Right cardiac atrium (tissue), 5 donors: ENCODE data around the gene VSX2. TPM values are rescaled to one million over a fixed set of nuclear protein-coding genes. Genes with fewer than 3 reads are reported as not detected.

Source experiments
- ATAC-seq, 2 donors: fragments of 200-7000 bp; cut with Tn5 transposase; one replicate each; pipeline versions ENCODE4 v1.8.0 to v1.9.1; 2020; ENCODE audit warnings: moderate library complexity in 2 of 2, mild to moderate bottlenecking in 1 of 2
- DNase-seq, 3 donors: peaks; one replicate each; pipeline ENCODE4 v3.0.0-alpha.2; 2020
- H3K27ac ChIP-seq: one replicate; pipeline ENCODE4 v1.5.1; 2013; ENCODE audit warnings: mild to moderate bottlenecking, low read length, control low read depth, moderate library complexity
- H3K27me3 ChIP-seq: one replicate; pipeline ENCODE4 v1.6.1; 2013; ENCODE audit not compliant: control insufficient read depth, insufficient read depth
- H3K4me1 ChIP-seq: one replicate; pipeline ENCODE4 v1.6.1; 2013; ENCODE audit warnings: low read length; ENCODE audit not compliant: control insufficient read depth, insufficient read depth
- H3K4me3 ChIP-seq: one replicate; pipeline ENCODE4 v1.5.1; 2013; ENCODE audit warnings: low read length, control low read depth
- H3K9me3 ChIP-seq: one replicate; pipeline ENCODE4 v1.6.1; 2013; ENCODE audit warnings: low read length; ENCODE audit not compliant: control insufficient read depth
- WGBS: extraction: QIAGEN DNeasy Blood & Tissue Kit; methylation state at CpG from one replicate; pipeline ENCODE4 v1.1.7; 2013; 5-methylcytosine and 5-hydroxymethylcytosine counted together
- intact Hi-C, 4 donors: fragments of 100-400 bp; cut with DNase I; formaldehyde crosslinking; loops; one replicate each; pipeline versions ENCODE4 v1.11.0 to v1.14.0; 2022 to 2023
- polyA plus RNA-seq: library from polyadenylated mRNA; stranded (reverse); fragments of 200-250 nt; gene quantifications from one replicate; pipeline ENCODE4 v1.2.3, GENCODE V29; 2013
- total RNA-seq, 4 donors: library from RNA; stranded (reverse); fragmentation: NEBNext Ultra II Directional; extraction: Animal tissue kit (Norgen Biotek cat#: 25700); gene quantifications; one replicate each; pipeline ENCODE4 v1.2.1, GENCODE V29; 2021
- donor health status: healthy with polysubstance abuse.
- donor health status: DM: no; HTN: yes; CAD: no.
- donor health status: DM: no; HTN: no; CAD: no.
- donor health status: DM: no; HTN: yes; CAD: no; lungs with severe emphysema.
- donor health status: DM: yes; HTN: yes; CAD: no.

Gene VSX2
- total and polyA plus RNA-seq, 5 donors: not detected

DNA sequence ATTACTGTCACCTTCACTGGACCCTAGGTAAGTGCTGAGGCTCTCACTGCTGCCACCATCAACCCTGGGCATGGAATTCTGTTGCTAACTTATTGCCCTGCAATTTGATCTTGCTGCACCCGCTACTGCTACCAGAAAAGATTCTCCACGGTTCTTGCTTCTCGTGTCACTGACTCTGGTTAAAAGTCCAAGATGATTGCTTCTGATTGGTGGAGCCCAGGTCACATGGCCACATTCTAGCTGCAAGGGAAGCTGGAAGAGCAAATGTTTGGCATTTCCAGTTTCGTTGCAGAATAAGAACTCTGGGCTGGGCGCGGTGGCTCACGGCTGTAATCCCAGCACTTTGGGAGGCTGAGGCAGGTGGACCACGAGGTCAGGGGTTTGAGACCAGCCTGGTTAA, 7.5 kb upstream of the VSX2 start:
- peaks cover 2% of the 10 kb centered on the region for H3K27me3 ChIP-seq
- DNase-seq: no peak
- WGBS: 88% methylated on average over 8 of the region's 8 CpGs
- H3K4me1 ChIP-seq: no peaks in the 10 kb centered on the region
- H3K9me3 ChIP-seq: no peaks in the 10 kb centered on the region
- no peak overlapping the region for H3K4me3 ChIP-seq
- intact Hi-C loops: no loop called here
- H3K27ac ChIP-seq: no peak overlapping the region
- ATAC-seq: no peak

GRCh38 chr14:74235017-74235416, 4.2 kb upstream of the VSX2 start:
- Histone ChIP-seq H3K9me3 (no peaks in the 10 kb centered on the region), H3K27ac (no peak overlapping the region), H3K4me1 (no peaks in the 10 kb centered on the region), H3K4me3 (no peak overlapping the region), H3K27me3 (no peaks in the 10 kb centered on the region)
- WGBS: 53% methylated on average over 4 of the region's 4 CpGs
- no peak for DNase-seq
- intact Hi-C loops: no loop called here
- no peak for ATAC-seq

- H3K9me3 ChIP-seq: no peaks in the 10 kb centered on the region
- no peak overlapping the region for H3K4me3 ChIP-seq
- intact Hi-C loops: no loop called here
- no peak for ATAC-seq
- WGBS: 71% methylated on average over 4 of the region's 4 CpGs
- H3K27me3 ChIP-seq: no peaks in the 10 kb centered on the region
- peaks cover 3% of the 10 kb centered on the region for H3K4me1 ChIP-seq
- no peak for DNase-seq
- H3K27ac ChIP-seq: no peak overlapping the region
Measured at GRCh38 chr14:74237441-74237840, 1.8 kb upstream of the VSX2 start.

DNA sequence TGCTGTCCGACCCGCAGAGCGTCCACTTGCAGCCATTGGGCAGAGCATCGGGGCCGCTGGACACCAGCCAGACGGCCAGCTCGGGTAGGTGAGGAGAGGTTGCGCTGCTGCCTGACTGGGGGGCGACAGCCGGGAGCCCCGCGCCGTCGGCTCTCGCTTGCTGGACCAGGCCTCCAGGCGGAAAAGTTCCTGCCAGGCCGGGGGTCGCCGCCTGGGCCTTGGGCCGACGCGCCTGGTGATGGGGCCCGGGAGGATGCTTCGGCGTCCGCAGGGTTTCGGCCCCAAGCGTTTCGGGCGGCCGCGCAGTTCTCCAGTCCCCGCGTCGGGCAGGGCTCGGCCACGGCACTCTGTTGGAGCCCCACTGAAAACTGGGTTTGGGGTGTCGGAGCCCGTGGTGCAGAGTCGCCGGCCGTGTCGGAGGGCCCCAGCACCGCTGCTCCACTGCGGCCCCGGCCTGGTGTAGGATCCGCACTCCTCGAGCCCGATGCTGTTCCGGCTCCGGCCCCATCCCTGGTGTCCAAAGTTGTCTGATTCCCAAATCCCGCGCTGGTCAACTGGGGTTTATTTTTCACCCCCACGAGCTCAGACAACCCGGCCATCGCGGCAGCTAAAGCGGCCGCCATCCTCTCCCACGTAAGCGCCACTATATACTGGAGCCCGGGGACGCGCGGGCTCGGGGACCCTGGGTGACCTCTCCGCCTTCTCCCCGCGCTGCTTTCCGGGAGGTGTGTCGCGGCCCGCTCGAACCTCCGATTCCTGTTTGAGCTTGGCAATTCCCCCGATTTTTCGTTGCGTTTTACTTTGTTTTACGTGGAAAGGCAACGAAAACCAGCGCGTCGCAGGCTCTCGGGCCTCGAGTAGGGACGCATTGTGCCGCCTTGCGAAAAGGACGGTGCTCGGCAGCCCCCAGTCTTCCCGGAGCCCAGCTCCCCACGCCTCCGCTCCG, 872 bp downstream of the VSX2 start:
- Histone ChIP-seq H3K27me3 (no peaks in the 10 kb centered on the region), H3K4me1 (peaks cover 3% of the 10 kb centered on the region), H3K27ac (no peak overlapping the region), H3K4me3 (peak overlapping the region; percentile 18), H3K9me3 (no peaks in the 10 kb centered on the region)
- 3% methylated on average over 94 of the region's 94 CpGs for WGBS
- peak in 1 of 2 donors; percentile 17 for ATAC-seq
- intact Hi-C loops: no loop called here
- no peak for DNase-seq

DNA sequence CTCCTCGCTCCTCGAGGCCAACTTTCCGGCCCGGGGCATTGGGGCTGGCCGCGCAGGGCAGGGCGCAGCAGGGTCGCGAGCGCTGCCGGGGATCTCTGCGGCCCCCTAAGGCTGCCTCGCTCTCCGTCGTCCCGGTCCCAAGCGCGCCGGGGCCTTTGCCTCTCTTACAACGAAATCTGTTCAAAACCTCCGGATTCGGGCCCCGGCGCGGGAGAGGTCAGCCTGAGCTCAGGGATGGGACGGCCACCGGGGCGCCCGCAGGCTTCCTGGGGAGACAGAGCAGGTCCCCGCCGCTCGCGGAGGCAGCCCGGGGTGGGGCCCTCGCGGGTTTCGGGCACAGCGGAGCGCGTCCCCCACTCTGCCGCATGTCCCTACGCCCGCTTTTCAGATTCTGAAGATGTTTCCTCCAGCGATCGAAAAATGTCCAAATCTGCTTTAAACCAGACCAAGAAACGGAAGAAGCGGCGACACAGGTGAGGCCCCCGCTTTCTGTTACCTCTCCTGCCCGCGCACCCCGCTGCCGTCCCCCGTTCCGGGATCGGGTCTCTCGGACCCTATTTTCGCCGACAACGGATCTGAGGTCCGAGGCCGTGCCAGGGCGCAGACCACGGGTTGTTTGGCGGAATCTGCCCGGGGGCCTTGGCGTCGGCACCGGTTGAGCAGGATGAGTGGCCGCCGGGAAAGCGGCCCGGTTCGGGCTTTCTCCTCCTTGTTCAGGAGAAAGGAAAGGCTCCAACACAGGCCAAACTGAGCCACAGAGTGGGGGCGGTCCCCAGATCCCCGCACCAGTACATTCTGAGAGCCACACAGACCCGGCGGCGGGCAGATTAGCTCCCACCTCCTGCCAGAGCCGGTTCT, 1.8 kb downstream of the VSX2 start:
- H3K9me3 ChIP-seq: no peaks in the 10 kb centered on the region
- WGBS: 2% methylated on average over 80 of the region's 80 CpGs
- peaks cover 3% of the 10 kb centered on the region for H3K4me1 ChIP-seq
- intact Hi-C loops: no loop called here
- peak overlapping the region; percentile 18 for H3K4me3 ChIP-seq
- ATAC-seq (peak; percentile 25 to 51), DNase-seq (no peak)
- H3K27ac ChIP-seq: no peak overlapping the region
- no peaks in the 10 kb centered on the region for H3K27me3 ChIP-seq

- Histone ChIP-seq H3K9me3 (no peaks in the 10 kb centered on the region), H3K27ac (no peak overlapping the region), H3K27me3 (no peaks in the 10 kb centered on the region), H3K4me1 (peaks cover 3% of the 10 kb centered on the region), H3K4me3 (no peak overlapping the region)
- ATAC-seq (no peak), DNase-seq (no peak)
- 6% methylated on average over 14 of the region's 14 CpGs for WGBS
- intact Hi-C loops: no loop called here
Measured at GRCh38 chr14:74241652-74242017, 2.4 kb downstream of the VSX2 start.

DNA sequence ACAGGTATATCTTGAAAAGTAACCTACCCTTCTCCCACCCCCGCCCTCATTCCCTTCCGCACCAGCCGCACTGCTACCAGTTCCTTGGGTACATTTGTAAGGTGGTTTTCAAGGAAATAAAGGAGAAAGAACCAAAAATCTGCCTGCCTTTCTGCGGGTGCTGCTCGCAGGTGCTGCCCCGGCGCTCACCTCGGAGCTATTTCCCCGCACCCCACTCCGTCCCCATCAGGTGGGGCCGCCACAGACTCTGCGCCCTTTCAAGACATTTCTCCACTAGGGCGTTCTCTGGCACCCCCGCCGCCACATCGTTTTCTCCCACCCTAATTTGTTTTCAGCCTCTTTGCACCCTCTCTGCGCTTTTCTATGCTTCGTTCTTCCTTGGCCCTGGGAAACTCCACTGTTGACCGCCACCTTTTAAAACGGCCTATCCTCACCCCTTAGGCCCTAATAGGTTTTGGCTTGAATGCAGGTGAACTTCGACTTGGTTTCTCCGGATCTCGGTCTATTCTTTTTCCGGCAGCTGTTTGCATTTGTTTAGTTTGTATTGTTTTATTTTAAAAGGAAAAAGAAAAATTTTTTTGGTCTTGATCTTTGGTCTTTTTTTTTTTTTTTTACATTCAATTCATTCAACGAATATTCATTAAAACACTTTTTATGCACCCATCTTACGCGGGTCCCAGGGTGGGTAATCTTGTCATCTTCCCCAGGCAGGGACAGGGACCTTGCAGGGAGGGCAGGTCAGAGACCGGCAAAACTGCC, 3.0 kb downstream of the VSX2 start:
- DNase-seq (no peak), ATAC-seq (no peak)
- intact Hi-C loops: no loop called here
- Histone ChIP-seq H3K4me3 (no peak overlapping the region), H3K4me1 (peaks cover 3% of the 10 kb centered on the region), H3K27me3 (no peaks in the 10 kb centered on the region), H3K27ac (no peak overlapping the region), H3K9me3 (no peaks in the 10 kb centered on the region)
- 10% methylated on average over 28 of the region's 28 CpGs for WGBS

DNA sequence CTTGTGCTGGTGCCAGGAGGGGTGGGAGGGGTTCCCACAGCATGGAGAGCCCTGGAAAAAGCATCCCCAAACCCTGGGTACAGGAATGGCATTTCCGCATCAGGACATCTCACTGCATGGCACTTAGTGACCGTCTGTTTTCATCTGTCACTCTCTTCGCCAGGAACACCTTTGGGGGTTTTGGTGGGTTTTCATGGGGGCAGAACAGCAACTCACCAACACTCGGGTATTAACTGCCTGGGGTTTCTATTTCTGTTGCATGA, 3.5 kb downstream of the VSX2 start:
- no peak overlapping the region for H3K27ac ChIP-seq
- no peak for ATAC-seq
- H3K4me1 ChIP-seq: peaks cover 3% of the 10 kb centered on the region
- no peak overlapping the region for H3K4me3 ChIP-seq
- H3K9me3 ChIP-seq: no peaks in the 10 kb centered on the region
- DNase-seq: no peak
- 22% methylated on average over 4 of the region's 4 CpGs for WGBS
- intact Hi-C loops: no loop called here
- no peaks in the 10 kb centered on the region for H3K27me3 ChIP-seq

DNA sequence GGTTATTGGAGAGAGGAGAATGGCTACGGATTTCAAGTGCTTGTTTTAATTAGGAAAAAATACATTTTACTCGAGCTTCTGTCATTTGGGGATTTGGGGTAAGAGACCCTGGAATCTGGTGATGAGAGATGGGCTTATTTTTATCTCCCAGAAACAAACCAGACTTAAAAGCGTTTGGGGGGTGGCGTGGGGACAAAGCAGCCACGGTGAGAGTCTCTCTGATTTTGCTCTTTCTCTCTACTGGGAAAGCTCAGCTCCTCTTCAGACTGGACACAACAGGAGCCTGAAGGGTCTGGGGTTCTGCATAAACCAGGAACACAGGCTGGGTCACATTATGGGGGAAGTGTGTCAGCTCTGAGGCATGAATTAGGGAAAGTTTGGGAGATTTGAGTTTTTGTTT, 3.8 kb downstream of the VSX2 start:
- Histone ChIP-seq H3K4me3 (no peak overlapping the region), H3K27ac (no peak overlapping the region), H3K9me3 (no peaks in the 10 kb centered on the region), H3K4me1 (peaks cover 3% of the 10 kb centered on the region), H3K27me3 (no peaks in the 10 kb centered on the region)
- WGBS: 15% methylated on average over 5 of the region's 5 CpGs
- DNase-seq (no peak), ATAC-seq (no peak)
- intact Hi-C loops: no loop called here

- ATAC-seq (no peak), DNase-seq (no peak)
- Histone ChIP-seq H3K4me3 (no peak overlapping the region), H3K4me1 (peaks cover 3% of the 10 kb centered on the region), H3K27ac (no peak overlapping the region), H3K9me3 (no peaks in the 10 kb centered on the region), H3K27me3 (no peaks in the 10 kb centered on the region)
- intact Hi-C loops: no loop called here
- WGBS: 18% methylated on average over 3 of the region's 3 CpGs
Measured at GRCh38 chr14:74244115-74244514, 4.9 kb downstream of the VSX2 start.

GRCh38 chr14:74245292-74245691, 6.0 kb downstream of the VSX2 start:
- no peak overlapping the region for H3K4me3 ChIP-seq
- no peak for ATAC-seq
- DNase-seq: no peak
- H3K27ac ChIP-seq: no peak overlapping the region
- intact Hi-C loops: loop anchor here in 1 of 4 donors (5.0 kb wide), 1 partner anchor 138 kb away; no protein-coding TSS in a partner anchor
- H3K27me3 ChIP-seq: no peaks in the 10 kb centered on the region
- peaks cover 3% of the 10 kb centered on the region for H3K4me1 ChIP-seq
- WGBS: 63% methylated on average over 7 of the region's 7 CpGs
- no peaks in the 10 kb centered on the region for H3K9me3 ChIP-seq
